GM23248 (cell line): ENCODE data around the gene EVC.

Experiments
- EZH2 ChIP-seq: fragments of 200-600 bp; sonication (generic); IDR thresholded peaks from 2 replicates; pipeline ENCODE4 v1.6.1; 2018; ENCODE audit warnings: antibody characterized with exemption, mild to moderate bottlenecking; ENCODE audit not compliant: insufficient read depth, poor library complexity, severe bottlenecking
- EZH2phosphoT487 ChIP-seq: fragments of 200-600 bp; sonication (generic); IDR thresholded peaks from 2 replicates; pipeline ENCODE4 v1.6.1; 2018; ENCODE audit warnings: antibody characterized with exemption, moderate library complexity, mild to moderate bottlenecking, low read depth; ENCODE audit not compliant: insufficient read depth

GRCh38 chr4:5757536-5757935 is 46.5 kb downstream of the EVC start:
- no peak for TF ChIP-seq EZH2
- no peak for TF ChIP-seq EZH2phosphoT487
